ENCODE measurements around the gene SMAD6. TPM values are rescaled to one million over a fixed set of nuclear protein-coding genes. Genes with fewer than 3 reads are reported as not detected.

SMAD6 gene
- total and polyA plus RNA-seq, 12 donors, result 6.6 to 43.4 (median 19.7) TPM

GRCh38 chr15:66747223-66747622 lies 45.2 kb downstream of the SMAD6 start:
- no peak for ATAC-seq
- Histone ChIP-seq H3K4me3 (no peak overlapping the region), H3K27ac (peak overlapping the region in 4 of 10 donors; percentile 5 to 87 (median 78)), H3K9me3 (no peaks in the 10 kb centered on the region), H3K27me3 (no peaks in the 10 kb centered on the region), H3K4me1 (peaks cover 23 to 100% (median 89%) of the 10 kb centered on the region in 9 donors), H3K36me3 (no peaks in the 10 kb centered on the region)
- intact Hi-C loops (cut with DNase I), result no loop called here
- 93 to 96% methylated on average over 8 of the region's 8 CpGs for WGBS, 2 donors
- DNase-seq, result no peak
- TF ChIP-seq CTCF (IDR thresholded peaks at IDR 0.05), result no peak

GRCh38 chr15:66747886-66748707 lies 46.1 kb downstream of the SMAD6 start:
- DNase-seq (no peak), ATAC-seq (no peak)
- WGBS, 2 donors, result 56 to 64% methylated on average over 10 of the region's 10 CpGs
- Histone ChIP-seq H3K36me3 (no peaks in the 10 kb centered on the region), H3K27ac (peak overlapping the region in 4 of 10 donors; percentile 5 to 77 (median 48)), H3K4me3 (no peak overlapping the region), H3K9me3 (no peaks in the 10 kb centered on the region), H3K4me1 (peaks cover 23 to 100% (median 94%) of the 10 kb centered on the region in 9 donors), H3K27me3 (no peaks in the 10 kb centered on the region)
- intact Hi-C loops (cut with DNase I), result no loop called here
- TF ChIP-seq CTCF (IDR thresholded peaks at IDR 0.05), result no peak

- H3K36me3 ChIP-seq, result no peaks in the 10 kb centered on the region
- peak overlapping the region in 4 of 10 donors; percentile 5 to 77 (median 48) for H3K27ac ChIP-seq
- peaks cover 24 to 100% (median 94%) of the 10 kb centered on the region in 9 donors for H3K4me1 ChIP-seq
- TF ChIP-seq CTCF (IDR thresholded peaks at IDR 0.05), result no peak
- no peaks in the 10 kb centered on the region for H3K27me3 ChIP-seq
- intact Hi-C loops (cut with DNase I), result no loop called here
- no peaks in the 10 kb centered on the region for H3K9me3 ChIP-seq
- no peak overlapping the region for H3K4me3 ChIP-seq
- ATAC-seq (no peak), DNase-seq (no peak)
- 59 to 62% methylated on average over 3 of the region's 3 CpGs for WGBS, 2 donors
These were observed 46.6 kb downstream of the SMAD6 start for GRCh38 chr15:66748708-66749035.

GRCh38 chr15:66749841-66750575 lies 48.0 kb downstream of the SMAD6 start:
- peaks cover 24 to 98% (median 90%) of the 10 kb centered on the region in 9 donors for H3K4me1 ChIP-seq

More at GRCh38 chr15:66749841-66750575, 48.0 kb downstream of the SMAD6 start:
- peaks cover 0 to 11% (median 0%) of the 10 kb centered on the region in 9 donors for H3K36me3 ChIP-seq
- intact Hi-C loops (cut with DNase I), result no loop called here
- TF ChIP-seq CTCF (IDR thresholded peaks at IDR 0.05), result no peak
- ATAC-seq (peak in 4 of 8 donors; percentile 29 to 54 (median 44)), DNase-seq (no peak)
- H3K27me3 ChIP-seq, result no peaks in the 10 kb centered on the region
- 72 to 74% methylated on average over 8 of the region's 8 CpGs for WGBS, 2 donors
- peaks cover 0 to 5% (median under 1%) of the 10 kb centered on the region in 11 donors for H3K9me3 ChIP-seq
- peak overlapping the region in 8 of 10 donors; percentile 1 to 77 (median 52) for H3K27ac ChIP-seq
- no peak overlapping the region for H3K4me3 ChIP-seq

Measured in heart right ventricle (tissue), 16 donors.